Measurements from ENCODE around the gene PADI3.

- no peak for TF ChIP-seq CTCF (conservative IDR thresholded peaks at IDR 0.05 in 1 of 2, IDR thresholded peaks at IDR 0.05 in 1 of 2; ENCODE audit: low read depth in 1 of 2, low read length in 2 of 2)
- no peak for TF ChIP-seq EZH2 (IDR thresholded peaks at IDR 0.05; ENCODE audit: low read length, missing control alignments)
These were observed 18.1 kb upstream of the PADI3 start for GRCh38 chr1:17230671-17231310.
